Neuronal stem cell (in vitro differentiated cells): Measurements from ENCODE around the gene NRXN3.
A peak's percentile ranks its signal among the peaks of the same experiment; 100 is the strongest.

Source experiments
- DNase-seq: peaks from one replicate; pipeline ENCODE4 v3.0.0-alpha.2; 2013; ENCODE audit warnings: low spot score
- H2AFZ ChIP-seq: one replicate; pipeline ENCODE4 v1.6.1; 2013; ENCODE audit warnings: mild to moderate bottlenecking, low read length, inconsistent platforms
- H2AK5ac ChIP-seq: 2 replicates; pipeline ENCODE4 v1.6.1; 2013; ENCODE audit warnings: low read depth, mild to moderate bottlenecking, inconsistent platforms, low read length, moderate library complexity, mixed read lengths
- H2BK120ac ChIP-seq: 2 replicates; pipeline ENCODE4 v1.6.1; 2013; ENCODE audit warnings: low read depth, mild to moderate bottlenecking, inconsistent platforms, low read length, moderate library complexity, mixed read lengths
- H2BK12ac ChIP-seq: one replicate; pipeline ENCODE4 v1.6.1; 2013; ENCODE audit warnings: low read length, inconsistent platforms
- H2BK15ac ChIP-seq: 2 replicates; pipeline ENCODE4 v1.6.1; 2013; ENCODE audit warnings: mild to moderate bottlenecking, low read length, inconsistent platforms, mixed read lengths
- H2BK5ac ChIP-seq: one replicate; pipeline ENCODE4 v1.6.1; 2013; ENCODE audit warnings: inconsistent platforms, mild to moderate bottlenecking, low read length, moderate library complexity
- H3K14ac ChIP-seq: one replicate; pipeline ENCODE4 v1.6.1; 2013; ENCODE audit warnings: low read length, inconsistent platforms
- H3K18ac ChIP-seq: 2 replicates; pipeline ENCODE4 v1.6.1; 2013; ENCODE audit warnings: low read length, inconsistent platforms
- H3K23ac ChIP-seq: 2 replicates; pipeline ENCODE4 v1.6.1; 2013; ENCODE audit warnings: low read depth, mild to moderate bottlenecking, mixed read lengths, low read length, inconsistent platforms; ENCODE audit not compliant: poor library complexity
- H3K27ac ChIP-seq: replicated peaks from 3 replicates; pipeline ENCODE4 v1.5.1; 2013; ENCODE audit warnings: low read length, inconsistent platforms
- H3K27me3 ChIP-seq, 3 experiments: 2 replicates each; pipeline ENCODE4 v1.6.1; 2013; ENCODE audit warnings: low read length in 3 of 3, mild to moderate bottlenecking in 2 of 3, inconsistent platforms in 1 of 3, low read depth in 1 of 3, mixed read lengths in 1 of 3, moderate library complexity in 1 of 3; ENCODE audit not compliant: control insufficient read depth in 3 of 3, insufficient read depth in 3 of 3
- H3K36me3 ChIP-seq, 2 donors: replicated peaks in 1 of 2; 2 replicates each; pipeline ENCODE4 v1.6.1; 2013; ENCODE audit warnings: low read length in 2 of 2; ENCODE audit not compliant: control insufficient read depth in 2 of 2, insufficient read depth in 2 of 2
- H3K4ac ChIP-seq: 2 replicates; pipeline ENCODE4 v1.6.1; 2013; ENCODE audit warnings: inconsistent platforms, mild to moderate bottlenecking, low read length, moderate library complexity
- H3K4me1 ChIP-seq, 2 donors: 1 replicate in 1 of 2; 2 replicates in 1 of 2; pipeline ENCODE4 v1.6.1; 2013; ENCODE audit warnings: low read length in 2 of 2, low read depth in 1 of 2; ENCODE audit not compliant: control insufficient read depth in 2 of 2, insufficient read depth in 1 of 2
- H3K4me2 ChIP-seq: one replicate; pipeline ENCODE4 v1.6.1; 2013; ENCODE audit warnings: mild to moderate bottlenecking, low read length, inconsistent platforms; ENCODE audit not compliant: insufficient read depth, poor library complexity, severe bottlenecking
- H3K4me3 ChIP-seq, 2 donors: 2 replicates each; pipeline ENCODE4 v1.5.1; 2013; ENCODE audit warnings: low read length in 2 of 2, mild to moderate bottlenecking in 2 of 2, inconsistent platforms in 1 of 2, moderate library complexity in 1 of 2
- H3K79me1 ChIP-seq: one replicate; pipeline ENCODE4 v1.6.1; 2013; ENCODE audit warnings: low read depth, mild to moderate bottlenecking, inconsistent platforms, low read length, moderate library complexity
- H3K9ac ChIP-seq: one replicate; pipeline ENCODE4 v1.6.1; 2013; ENCODE audit warnings: mild to moderate bottlenecking, low read depth, low read length, inconsistent platforms; ENCODE audit not compliant: poor library complexity
- H3K9me3 ChIP-seq, 2 donors: replicated peaks in 1 of 2; 2 replicates each; pipeline versions ENCODE3 to v1.6.1; 2013; ENCODE audit warnings: low read length in 2 of 2, mild to moderate bottlenecking in 2 of 2, inconsistent platforms in 1 of 2, low read depth in 1 of 2, mixed read lengths in 1 of 2, moderate library complexity in 1 of 2; ENCODE audit not compliant: control insufficient read depth in 2 of 2, insufficient read depth in 1 of 2
- H4K8ac ChIP-seq: one replicate; pipeline ENCODE4 v1.6.1; 2013; ENCODE audit warnings: low read depth, mild to moderate bottlenecking, inconsistent platforms, low read length, moderate library complexity
- H4K91ac ChIP-seq: one replicate; pipeline ENCODE4 v1.6.1; 2013; ENCODE audit warnings: low read length, low read depth, mild to moderate bottlenecking, inconsistent platforms; ENCODE audit not compliant: poor library complexity
- WGBS, 2 donors: extraction: QIAGEN DNeasy Blood & Tissue Kit; methylation state at CpG; one replicate each; pipeline ENCODE4 v1.1.7; 2013; ENCODE audit warnings: missing lambda C conversion rate in 2 of 2, mixed read lengths in 1 of 2; ENCODE audit not compliant: insufficient read length in 2 of 2, insufficient replicate concordance in 1 of 2; ENCODE audit errors: extremely low coverage in 2 of 2; 5-methylcytosine and 5-hydroxymethylcytosine counted together

Gene NRXN3

DNA sequence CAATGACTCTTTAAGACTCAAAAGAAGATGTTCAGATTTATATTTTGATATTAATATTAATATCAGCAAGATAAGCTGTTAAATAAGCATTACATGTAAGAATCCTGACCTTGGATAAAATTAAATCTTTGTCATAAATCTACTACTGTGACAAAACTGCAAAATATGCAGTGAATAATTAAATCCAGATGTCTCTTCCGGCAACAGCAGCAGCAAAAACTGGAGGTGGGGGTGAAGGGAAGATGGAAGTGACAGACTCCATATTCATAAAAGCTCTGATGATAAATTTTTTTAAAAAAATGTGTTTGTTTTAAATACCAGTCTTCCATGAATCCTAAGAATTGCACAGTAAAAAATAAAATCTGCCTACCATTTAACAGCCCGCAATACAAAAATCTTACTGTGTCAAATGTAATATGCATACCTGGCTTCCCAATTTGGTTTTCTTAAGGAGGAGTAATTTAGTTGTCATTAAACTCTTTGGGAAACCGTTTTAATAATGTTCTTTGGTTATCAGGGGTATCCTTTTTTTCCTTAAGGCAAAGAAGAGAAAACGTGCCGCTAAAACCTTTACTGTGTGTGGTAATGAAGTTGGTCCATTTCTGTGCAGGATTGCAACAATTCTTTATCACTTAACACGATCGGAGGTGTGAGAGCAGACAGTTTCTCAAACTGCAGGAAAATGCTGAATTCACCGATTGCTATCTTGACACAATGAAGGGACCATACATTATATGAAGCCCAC is 1562.9 kb downstream of the NRXN3 start:
- no peak overlapping the region for H3K18ac ChIP-seq
- no peak overlapping the region for H4K91ac ChIP-seq
- no peak overlapping the region for H2AK5ac ChIP-seq
- peaks cover 0 to 14% of the 10 kb centered on the region in 2 donors for H3K9me3 ChIP-seq
- H3K9ac ChIP-seq, result no peak overlapping the region
- H2BK5ac ChIP-seq, result no peak overlapping the region
- DNase-seq, result no peak
- H3K4ac ChIP-seq, result no peak overlapping the region
- H3K36me3 ChIP-seq, result no peaks in the 10 kb centered on the region
- H3K14ac ChIP-seq, result no peak overlapping the region
- no peaks in the 10 kb centered on the region for H3K27me3 ChIP-seq
- H3K23ac ChIP-seq, result no peak overlapping the region
- no peak overlapping the region for H2BK120ac ChIP-seq
- H4K8ac ChIP-seq, result no peak overlapping the region
- H2BK12ac ChIP-seq, result no peak overlapping the region
- H3K79me1 ChIP-seq, result peaks cover 1% of the 10 kb centered on the region
- WGBS, 2 donors, result no CpG with 5 or more reads among the region's 8 CpGs
- H3K4me1 ChIP-seq, result peaks cover 5 to 6% of the 10 kb centered on the region in 2 donors
- H2AFZ ChIP-seq, result no peak overlapping the region
- no peak overlapping the region for H3K27ac ChIP-seq
- no peak overlapping the region for H3K4me3 ChIP-seq
- H3K4me2 ChIP-seq, result no peak overlapping the region
- no peak overlapping the region for H2BK15ac ChIP-seq

DNA sequence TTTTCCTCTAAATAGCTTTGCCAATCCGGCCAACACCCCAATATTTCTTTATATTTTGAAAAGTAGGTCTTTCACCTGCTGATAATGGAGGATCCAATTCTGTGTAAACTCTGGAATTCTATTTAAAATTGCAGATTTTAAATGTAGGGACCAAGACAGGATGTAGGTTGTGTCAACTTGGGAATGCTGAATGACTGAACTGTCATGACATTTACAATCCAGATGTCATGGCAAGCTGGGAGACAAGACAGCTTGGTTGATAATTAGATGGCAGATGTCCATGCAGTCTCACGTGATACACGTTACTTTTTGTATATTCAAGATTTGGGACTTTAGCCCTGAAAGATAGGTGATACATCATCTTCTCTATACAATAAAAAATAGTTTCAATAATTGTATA is 1564.0 kb downstream of the NRXN3 start:
- Histone ChIP-seq H2BK15ac (no peak overlapping the region), H3K14ac (no peak overlapping the region), H3K36me3 (no peaks in the 10 kb centered on the region), H2BK120ac (no peak overlapping the region), H2AK5ac (no peak overlapping the region), H3K27ac (no peak overlapping the region), H3K23ac (no peak overlapping the region), H3K4me3 (no peak overlapping the region), H3K27me3 (no peaks in the 10 kb centered on the region), H3K9me3 (peaks cover 0 to 14% of the 10 kb centered on the region in 2 donors), H3K79me1 (peaks cover 1% of the 10 kb centered on the region), H3K9ac (no peak overlapping the region), H4K91ac (no peak overlapping the region), H2BK5ac (no peak overlapping the region), H2BK12ac (no peak overlapping the region), H2AFZ (peak overlapping the region; percentile 25), H3K18ac (no peak overlapping the region), H4K8ac (no peak overlapping the region), H3K4me2 (no peak overlapping the region), H3K4me1 (peaks cover 5 to 6% of the 10 kb centered on the region in 2 donors), H3K4ac (no peak overlapping the region)
- no CpG with 5 or more reads among the region's 3 CpGs for WGBS, 2 donors
- DNase-seq, result no peak

DNA sequence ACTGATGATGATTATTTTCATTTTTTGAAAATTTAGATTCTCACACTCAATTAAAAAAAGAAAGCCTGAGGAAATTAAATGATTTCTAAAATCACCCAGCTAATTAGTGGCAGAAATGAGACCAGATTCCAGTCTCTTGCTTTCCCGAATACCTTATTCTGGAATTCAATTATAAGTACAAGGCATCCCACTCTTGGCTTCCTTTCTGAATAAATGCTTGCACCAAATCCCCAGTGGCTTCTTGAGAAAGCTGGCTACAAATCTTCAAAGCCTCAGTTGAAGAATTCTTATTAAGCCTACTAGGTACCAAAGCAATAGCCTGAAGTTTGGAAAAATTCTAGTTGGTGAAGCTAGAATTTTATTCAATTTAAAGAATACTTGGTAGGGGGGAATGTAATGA is 1564.5 kb downstream of the NRXN3 start:
- Histone ChIP-seq H3K9me3 (peaks cover 0 to 14% of the 10 kb centered on the region in 2 donors), H2AFZ (no peak overlapping the region), H3K4me3 (no peak overlapping the region), H3K27me3 (no peaks in the 10 kb centered on the region), H2BK120ac (no peak overlapping the region), H3K4me1 (peaks cover 6 to 7% of the 10 kb centered on the region in 2 donors), H4K8ac (no peak overlapping the region), H2BK15ac (no peak overlapping the region), H2BK12ac (no peak overlapping the region), H3K4ac (no peak overlapping the region), H2BK5ac (no peak overlapping the region), H3K79me1 (peaks cover 1% of the 10 kb centered on the region), H3K27ac (no peak overlapping the region), H3K4me2 (no peak overlapping the region), H3K36me3 (no peaks in the 10 kb centered on the region), H3K9ac (no peak overlapping the region), H4K91ac (no peak overlapping the region), H3K14ac (no peak overlapping the region), H2AK5ac (no peak overlapping the region), H3K18ac (no peak overlapping the region), H3K23ac (no peak overlapping the region)
- no peak for DNase-seq
- no CpG with 5 or more reads among the region's 1 CpG for WGBS, 2 donors

DNA sequence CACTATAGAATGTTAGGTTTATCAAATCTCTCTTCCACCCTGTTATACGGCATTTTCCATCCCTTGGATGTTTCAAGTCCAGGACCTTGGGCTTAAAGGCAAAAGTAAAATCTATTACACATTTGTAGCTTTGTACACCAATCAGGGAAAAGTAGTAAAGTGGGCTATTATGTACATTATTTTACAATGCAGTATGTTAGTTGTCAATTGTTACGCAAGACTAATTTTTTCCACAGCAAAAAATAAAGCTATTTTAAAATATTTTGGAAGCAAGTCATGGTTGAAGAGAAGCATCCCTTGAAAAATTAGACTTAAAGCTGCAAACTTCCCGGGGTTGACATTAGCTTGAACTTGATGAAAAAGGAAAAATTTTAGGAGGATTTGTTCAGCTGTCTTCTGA is 1564.9 kb downstream of the NRXN3 start:
- WGBS, 2 donors, result no CpG with 5 or more reads among the region's 3 CpGs
- H3K18ac ChIP-seq, result no peak overlapping the region
- H2AK5ac ChIP-seq, result no peak overlapping the region
- H4K91ac ChIP-seq, result no peak overlapping the region
- H3K4ac ChIP-seq, result no peak overlapping the region
- H3K36me3 ChIP-seq, result no peaks in the 10 kb centered on the region
- H4K8ac ChIP-seq, result no peak overlapping the region
- DNase-seq, result no peak
- H3K14ac ChIP-seq, result no peak overlapping the region
- H3K4me2 ChIP-seq, result no peak overlapping the region
- no peak overlapping the region for H2BK120ac ChIP-seq
- H2AFZ ChIP-seq, result no peak overlapping the region
- peaks cover 7 to 11% of the 10 kb centered on the region in 2 donors for H3K4me1 ChIP-seq
- H3K9me3 ChIP-seq, result peaks cover 0 to 14% of the 10 kb centered on the region in 2 donors
- no peak overlapping the region for H3K23ac ChIP-seq
- no peak overlapping the region for H2BK12ac ChIP-seq
- H2BK15ac ChIP-seq, result no peak overlapping the region
- no peak overlapping the region for H2BK5ac ChIP-seq
- H3K9ac ChIP-seq, result no peak overlapping the region
- no peaks in the 10 kb centered on the region for H3K27me3 ChIP-seq
- H3K79me1 ChIP-seq, result peaks cover 1% of the 10 kb centered on the region
- H3K4me3 ChIP-seq, result no peak overlapping the region
- H3K27ac ChIP-seq, result no peak overlapping the region
